Myometrial cell (primary cell): ENCODE measurements around the gene PEX14. TPM values are rescaled to one million over a fixed set of nuclear protein-coding genes. Genes with fewer than 3 reads are reported as not detected.

ENCODE experiments used
- total RNA-seq: library from RNA; depleted of rRNA; stranded (reverse); fragments of >200 nt; gene quantifications from 2 replicates; pipeline ENCODE4 v1.2.3, GENCODE V29; 2015

PEX14 gene
- 19.1 and 28.3 TPM in 2 replicates for total RNA-seq

GRCh38 chr1:10474613-10475507 lies at the start of gene PEX14:
PEX14 (plus strand) TSS chr1:10474950; CDS start chr1:10474967, 17 bp downstream.

GRCh38 chr1:10430216-10431069 lies 44.3 kb upstream of the PEX14 start, which contains the start of gene CENPS:
CENPS (plus strand) TSS chr1:10430433; CDS start chr1:10430518, 85 bp downstream.

GRCh38 chr1:10449751-10450150 lies 25.0 kb upstream of the PEX14 start, which contains the start of gene CORT:
CORT (plus strand) TSS chr1:10450031; CDS start chr1:10450224, 193 bp downstream.

GRCh38 chr1:10472220-10473144 lies 2.3 kb upstream of the PEX14 start, which contains the start of gene DFFA:
DFFA (minus strand) TSS chr1:10472529; CDS start chr1:10472458, 71 bp downstream.

Other genes with a start within 250 kb of the PEX14 start
- 282 and 310 TPM in 2 replicates for gene PGD, start 75.9 kb upstream of the PEX14 start, total RNA-seq
- 11.9 and 14.1 TPM in 2 replicates for gene CENPS, start 44.5 kb upstream of the PEX14 start, total RNA-seq
- not detected in 2 replicates for gene CORT, start 24.9 kb upstream of the PEX14 start, total RNA-seq
- gene DFFA, start 2.4 kb upstream of the PEX14 start, total RNA-seq: 32.1 and 35.7 TPM in 2 replicates